T1000 (cell line): ENCODE data around the gene PROK2.

Experiments used
- DNase-seq: peaks from one replicate; lab custom pipeline; 2025; ENCODE audit warnings: mixed read lengths; lab: John Stamatoyannopoulos, UW

PROK2 gene

DNA sequence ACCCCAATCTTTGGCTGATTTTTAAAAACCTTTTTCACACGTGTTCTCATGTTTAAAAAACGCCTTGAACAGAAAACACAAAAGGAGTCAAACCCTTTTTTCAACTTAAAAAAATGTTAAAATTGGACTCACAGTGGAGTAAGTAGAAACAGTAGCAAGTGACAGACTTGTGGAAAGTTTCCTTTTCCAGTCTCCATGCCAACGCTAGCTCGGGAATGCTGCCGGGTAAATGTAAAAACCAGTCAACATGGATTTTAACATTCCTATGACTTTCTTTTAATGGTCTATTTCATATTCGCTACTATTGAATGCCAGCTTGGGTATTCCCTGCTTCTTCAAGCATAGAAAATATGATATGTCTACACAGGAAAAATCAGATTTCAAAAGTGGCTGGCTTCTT is 1.6 kb upstream of the PROK2 start:
- DNase-seq = no peak

DNA sequence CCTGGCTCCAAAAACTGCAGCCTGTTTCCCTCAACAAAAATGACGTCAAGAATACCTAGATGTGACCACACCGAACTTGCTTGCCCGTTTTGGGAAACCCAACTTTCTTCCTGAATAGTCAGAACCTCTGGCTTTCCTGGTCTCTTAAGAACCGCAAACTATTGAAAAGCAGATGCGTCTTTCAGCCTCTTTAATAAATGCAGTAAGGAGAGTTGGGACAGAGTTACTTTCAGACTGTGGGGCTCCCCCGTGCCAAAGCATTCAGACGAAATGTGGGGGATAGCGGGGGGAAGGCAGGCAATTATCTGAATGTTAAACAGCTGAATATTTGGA is 1.2 kb upstream of the PROK2 start:
- no peak for DNase-seq

DNA sequence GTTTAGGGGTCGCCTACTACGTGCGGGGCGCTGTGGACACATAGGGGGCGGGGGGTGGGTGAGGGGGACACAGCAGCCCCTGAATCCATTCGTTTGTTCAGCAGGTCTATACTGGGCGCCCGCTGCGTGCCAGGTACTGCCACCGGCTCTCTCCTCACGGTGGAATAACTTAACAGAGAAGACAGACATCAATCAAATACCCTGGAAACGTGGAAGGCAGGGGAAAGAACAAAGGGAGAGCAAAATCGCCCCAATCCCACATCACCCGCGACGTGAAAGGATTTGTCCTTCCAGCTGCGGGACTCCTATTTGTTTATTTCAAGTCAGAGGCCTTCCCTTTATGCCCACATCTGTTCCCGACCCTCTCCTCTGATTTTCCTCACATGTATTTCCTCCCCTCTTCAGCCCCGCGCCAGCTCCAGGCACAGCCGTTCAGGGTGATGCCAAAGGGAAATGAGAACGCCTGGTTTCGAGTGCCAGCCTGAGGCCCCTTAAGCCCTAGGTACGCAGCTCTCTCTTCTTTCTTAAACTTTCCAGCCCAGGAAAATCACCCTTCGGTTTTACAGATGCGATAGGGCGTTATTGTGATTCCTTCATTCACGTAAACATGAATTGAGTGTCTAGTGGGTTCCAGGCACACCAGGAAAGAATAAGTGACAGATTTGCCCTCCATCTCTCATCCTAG is 726 bp upstream of the PROK2 start:
- DNase-seq = no peak

DNA sequence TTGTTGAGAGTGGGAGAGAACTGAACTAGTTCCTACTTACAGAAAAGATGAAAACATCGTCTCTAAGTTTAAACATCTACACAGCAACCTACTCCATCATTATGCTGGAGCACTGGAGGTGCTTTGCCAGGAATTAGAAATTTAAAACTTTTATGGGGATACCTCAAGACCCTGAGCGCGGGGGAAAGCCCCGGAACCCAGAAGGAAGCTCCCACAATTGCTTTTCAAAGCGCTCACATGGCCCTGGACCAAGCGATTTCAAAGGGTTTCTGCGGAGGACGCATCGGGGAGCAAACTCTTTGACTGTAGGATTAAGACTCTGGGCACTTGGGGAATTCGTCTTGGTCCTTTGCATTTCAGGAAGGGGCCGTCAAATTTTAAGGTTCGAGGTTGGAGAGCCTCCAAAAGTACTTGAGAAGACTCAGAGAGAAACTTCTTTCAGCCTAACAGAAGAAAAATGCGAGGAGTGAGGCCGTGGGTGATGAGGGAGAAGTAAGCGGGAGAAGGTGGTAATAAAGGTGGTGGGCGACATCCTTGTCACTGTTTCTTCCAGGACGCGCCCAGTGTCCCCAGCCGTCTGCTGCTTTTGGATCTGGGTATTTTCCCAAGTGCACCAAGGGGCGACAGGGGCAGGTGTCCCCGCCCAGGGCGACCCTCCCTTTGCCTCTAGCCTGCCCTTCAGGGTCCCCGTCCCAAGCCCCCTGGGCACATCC is 591 bp downstream of the PROK2 start:
- DNase-seq = no peak

DNA sequence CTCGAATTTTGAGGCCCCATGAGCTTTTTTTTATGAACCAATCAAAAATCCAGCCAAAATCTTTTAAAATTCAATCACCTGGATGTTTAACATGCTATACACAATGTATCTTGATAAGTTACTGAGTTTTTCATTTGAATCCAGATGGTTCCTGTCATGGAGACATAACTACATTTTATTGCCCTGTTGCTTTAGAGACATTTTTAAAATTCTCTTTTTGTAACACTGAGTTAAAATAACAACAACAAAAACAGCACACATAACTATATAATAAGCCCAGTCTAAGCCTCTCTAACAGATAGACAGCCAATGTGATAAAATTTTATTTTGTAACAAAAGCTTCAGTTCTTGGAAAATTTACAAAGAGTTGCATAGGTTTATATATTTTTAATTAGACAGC is 1.8 kb downstream of the PROK2 start:
- no peak for DNase-seq

DNA sequence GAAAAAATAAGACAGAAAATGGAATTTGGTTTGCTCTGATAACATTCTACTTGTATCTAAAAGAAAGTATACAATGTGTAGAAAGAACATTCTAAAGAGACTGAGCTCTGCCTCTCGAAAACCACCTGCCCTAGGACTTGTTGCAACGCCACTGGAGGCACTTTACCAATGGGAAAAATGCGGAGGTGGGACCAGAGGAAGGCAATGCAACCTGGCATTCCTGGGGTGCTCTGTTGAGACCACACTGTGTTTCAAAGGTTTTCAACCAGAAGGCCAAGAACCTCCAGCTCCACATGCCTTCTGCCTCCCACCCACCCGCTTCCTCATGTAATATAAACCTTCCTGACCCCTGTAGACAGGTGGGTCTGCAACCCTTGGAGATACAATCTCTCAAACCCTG is 4.5 kb downstream of the PROK2 start:
- DNase-seq = no peak

DNA sequence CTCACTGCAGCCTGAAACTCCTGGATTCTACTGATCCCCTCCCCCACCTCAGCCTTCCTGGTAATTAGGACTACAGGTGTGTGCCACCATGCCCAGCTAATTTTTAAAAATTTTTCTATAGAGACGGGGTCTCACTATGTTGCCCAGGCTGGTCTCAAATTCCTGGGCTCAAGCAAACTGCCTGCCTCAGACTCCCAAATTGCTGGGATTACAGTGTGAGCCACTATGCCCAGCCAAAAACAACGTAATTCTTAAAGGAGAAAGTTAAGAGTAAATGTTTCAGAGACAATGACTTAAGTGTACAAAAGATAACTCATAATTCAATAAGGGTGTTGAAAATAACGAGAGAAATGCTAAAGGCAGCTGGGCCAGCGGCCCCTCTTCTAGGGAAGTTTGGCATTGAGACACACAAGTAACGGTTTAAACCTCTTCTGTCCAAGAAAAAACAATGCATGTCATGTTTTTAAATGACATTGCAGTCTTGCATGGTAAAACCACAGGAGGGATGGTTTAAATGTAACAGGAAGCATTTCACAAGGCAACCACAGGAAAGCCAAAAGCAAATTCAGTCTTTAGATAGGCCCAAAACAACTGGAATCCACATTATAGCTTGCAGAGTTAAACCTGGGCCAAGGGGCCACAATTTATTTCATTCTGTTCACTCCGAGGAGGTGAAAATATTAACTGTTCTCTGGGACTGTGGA is 5.1 kb downstream of the PROK2 start:
- DNase-seq = no peak

DNA sequence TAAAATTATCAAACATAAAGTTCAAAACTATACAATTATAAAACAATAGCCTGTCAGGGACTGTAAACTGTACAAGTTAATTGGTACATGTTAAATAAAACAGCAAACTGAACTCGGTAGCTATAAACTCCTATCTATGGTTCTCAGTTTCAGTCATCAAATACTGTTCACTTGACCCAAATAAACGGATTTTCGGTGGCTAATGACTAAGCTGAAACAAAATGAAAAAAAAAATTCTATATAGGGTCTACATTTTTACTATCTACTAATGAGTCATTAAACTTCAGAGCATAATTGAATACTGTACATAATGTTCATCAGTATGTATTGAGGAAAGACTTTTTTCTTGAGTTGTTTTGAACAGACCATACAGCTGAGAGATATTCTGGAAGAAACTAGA is 6.6 kb downstream of the PROK2 start:
- no peak for DNase-seq

DNA sequence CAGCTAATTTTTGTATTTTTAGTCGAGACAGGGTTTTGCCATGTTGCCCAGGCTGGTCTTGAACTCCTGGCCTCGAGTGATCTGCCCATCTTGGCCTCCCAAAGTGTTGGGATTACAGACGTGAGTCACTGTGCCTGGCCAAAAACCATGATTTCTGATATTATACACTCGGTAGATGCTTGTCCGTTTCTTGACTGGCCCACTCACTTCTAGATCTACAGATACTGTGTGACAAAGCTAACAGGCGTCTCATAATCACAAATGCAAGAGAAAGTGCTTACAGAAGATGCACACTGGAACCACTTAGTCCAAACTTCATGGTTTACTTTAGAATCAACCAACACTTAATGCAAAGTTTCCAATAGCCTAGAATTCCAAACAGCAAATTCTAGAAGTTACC is 8.4 kb downstream of the PROK2 start:
- DNase-seq = no peak

DNA sequence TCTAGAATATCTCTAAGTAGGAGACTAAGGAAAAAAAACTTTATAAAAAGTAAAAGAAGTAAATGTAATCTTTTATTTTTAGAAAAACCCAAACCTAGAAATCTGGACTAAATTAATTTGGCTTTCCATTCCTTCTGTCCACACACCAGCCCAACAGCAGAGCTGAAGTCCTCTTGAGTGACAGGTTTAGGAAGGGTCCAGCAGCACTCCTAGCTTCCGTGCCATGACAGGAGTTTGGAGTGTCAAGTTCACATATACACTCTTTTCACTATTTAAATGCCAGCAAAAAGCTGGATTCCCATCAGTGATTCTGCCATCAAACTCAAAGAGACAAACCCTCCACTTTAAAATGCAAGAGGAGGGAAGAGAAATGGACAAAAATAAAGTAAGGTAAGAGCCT is 13.1 kb downstream of the PROK2 start:
- no peak for DNase-seq

DNA sequence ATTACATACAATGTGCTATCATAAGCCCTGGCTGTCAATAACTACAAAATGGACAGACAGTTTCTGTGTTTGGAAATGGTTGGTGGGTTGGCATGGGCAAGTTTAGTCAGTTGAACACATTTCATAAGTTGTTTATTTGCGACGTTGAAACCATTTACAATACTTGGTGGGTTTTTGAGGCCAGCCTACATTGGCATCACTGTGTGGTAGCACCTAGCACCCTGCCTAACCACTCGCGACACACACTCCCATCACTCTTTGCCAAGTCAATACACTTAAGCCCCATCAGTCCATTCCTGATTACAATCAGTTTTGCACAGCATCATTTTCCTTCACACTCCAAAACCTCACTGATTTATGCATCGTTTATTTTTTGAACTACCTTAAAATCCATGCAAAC is 13.8 kb downstream of the PROK2 start:
- DNase-seq = no peak

DNA sequence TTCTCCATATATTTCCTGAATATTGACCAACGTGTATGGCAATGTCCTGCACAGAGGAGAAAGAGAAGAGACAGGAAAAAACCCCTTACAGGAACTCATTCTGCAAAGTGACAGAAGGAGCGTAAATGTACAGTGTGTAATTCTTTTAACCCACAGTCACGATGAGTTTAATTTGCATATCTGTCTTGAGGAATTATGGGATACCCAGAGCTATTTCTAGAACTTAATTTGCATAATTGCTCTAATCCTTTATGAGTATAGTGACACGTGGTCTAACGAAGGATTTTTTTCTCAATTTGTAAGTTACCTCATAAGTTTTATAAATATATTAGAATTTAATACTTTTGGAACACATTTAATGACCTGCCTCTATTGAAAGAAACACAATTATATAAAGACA is 21.5 kb downstream of the PROK2 start:
- DNase-seq = no peak

DNA sequence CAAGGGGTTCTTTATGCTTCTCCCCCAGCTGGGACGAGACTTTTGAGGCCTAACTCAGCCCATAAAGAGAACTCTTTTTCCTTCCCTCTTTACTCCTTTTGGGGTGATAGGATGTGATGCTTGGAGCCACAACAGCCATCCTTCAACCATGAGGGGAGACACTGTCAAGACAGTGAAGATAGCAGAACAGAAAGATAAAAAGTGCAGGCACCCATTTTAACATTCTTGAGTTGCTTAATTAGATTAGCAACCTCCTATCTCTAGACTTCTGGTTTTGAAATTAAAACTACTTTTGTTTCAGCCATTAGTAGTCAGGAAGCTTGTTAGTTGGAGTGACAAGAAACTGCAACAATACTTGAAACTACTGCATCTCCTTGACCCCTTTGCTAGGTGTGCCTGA is 24.8 kb downstream of the PROK2 start:
- no peak for DNase-seq

DNA sequence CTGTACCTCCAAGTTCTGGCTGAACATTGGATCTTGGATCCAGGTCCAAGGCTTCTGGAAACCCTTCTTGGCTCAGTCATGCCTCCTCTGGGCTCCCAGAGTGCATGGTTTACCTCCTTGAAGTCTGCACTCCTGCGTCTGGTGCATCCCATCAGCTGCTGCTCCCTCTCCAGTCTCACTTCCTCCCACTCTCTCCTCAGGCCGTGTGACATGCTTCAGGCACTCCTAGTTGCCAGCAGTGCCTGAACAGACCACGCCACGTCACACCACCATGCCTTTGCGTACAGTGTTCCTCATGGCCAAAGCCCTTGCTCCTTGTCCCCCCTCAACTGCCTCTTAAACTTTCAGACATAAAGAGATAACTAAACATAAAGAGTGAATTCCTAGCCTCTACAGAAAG is 25.5 kb downstream of the PROK2 start:
- no peak for DNase-seq

DNA sequence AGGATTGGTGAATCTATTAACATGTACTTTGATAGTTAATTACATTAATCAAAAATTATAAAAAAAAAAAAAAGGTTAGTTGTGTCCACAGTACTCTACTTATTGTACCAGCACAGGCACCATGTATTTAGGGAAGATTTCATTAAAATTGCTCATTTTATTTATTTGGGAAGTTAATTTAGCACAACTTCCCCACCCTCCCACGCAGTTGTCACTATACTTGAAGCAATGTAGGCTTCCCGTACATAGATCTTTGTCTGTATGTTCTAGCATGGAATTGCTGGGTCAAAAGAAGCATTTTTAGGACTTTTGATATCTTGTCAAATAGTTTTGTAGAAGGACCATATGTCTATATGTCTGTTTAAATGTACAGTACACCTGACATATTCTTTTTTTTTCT is 26.9 kb downstream of the PROK2 start:
- DNase-seq = no peak

DNA sequence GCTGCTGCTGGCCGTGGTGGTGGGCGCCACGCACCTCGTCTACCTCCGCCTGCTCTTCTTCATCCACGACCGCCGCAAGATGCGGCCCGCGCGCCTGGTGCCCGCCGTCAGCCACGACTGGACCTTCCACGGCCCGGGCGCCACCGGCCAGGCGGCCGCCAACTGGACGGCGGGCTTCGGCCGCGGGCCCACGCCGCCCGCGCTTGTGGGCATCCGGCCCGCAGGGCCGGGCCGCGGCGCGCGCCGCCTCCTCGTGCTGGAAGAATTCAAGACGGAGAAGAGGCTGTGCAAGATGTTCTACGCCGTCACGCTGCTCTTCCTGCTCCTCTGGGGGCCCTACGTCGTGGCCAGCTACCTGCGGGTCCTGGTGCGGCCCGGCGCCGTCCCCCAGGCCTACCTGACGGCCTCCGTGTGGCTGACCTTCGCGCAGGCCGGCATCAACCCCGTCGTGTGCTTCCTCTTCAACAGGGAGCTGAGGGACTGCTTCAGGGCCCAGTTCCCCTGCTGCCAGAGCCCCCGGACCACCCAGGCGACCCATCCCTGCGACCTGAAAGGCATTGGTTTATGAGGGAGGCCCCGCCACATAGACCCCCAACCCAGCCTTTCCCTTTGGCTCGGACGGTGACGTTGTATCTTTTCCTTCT is 30.2 kb downstream of the PROK2 start:
- no peak for DNase-seq

DNA sequence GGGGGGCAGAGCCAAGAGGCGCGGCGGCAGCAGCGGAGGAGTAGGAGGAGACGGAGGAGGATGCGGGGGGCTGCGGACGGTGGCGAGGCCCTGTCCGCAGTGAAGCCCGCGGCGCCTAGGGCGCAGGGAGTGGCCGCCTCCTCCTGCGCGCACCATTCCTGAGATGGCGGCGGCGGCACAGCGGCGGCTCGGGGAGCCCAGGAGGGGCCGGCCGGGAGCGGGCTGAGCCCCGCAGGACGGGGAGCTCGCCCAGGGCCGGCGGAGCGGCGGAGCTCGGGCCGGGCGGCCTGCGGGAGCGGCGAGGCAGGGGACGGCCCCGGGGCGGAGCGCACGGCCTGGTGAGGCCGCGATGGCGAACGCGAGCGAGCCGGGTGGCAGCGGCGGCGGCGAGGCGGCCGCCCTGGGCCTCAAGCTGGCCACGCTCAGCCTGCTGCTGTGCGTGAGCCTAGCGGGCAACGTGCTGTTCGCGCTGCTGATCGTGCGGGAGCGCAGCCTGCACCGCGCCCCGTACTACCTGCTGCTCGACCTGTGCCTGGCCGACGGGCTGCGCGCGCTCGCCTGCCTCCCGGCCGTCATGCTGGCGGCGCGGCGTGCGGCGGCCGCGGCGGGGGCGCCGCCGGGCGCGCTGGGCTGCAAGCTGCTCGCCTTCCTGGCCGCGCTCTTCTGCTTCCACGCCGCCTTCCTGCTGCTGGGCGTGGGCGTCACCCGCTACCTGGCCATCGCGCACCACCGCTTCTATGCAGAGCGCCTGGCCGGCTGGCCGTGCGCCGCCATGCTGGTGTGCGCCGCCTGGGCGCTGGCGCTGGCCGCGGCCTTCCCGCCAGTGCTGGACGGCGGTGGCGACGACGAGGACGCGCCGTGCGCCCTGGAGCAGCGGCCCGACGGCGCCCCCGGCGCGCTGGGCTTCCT is 31.0 kb downstream of the PROK2 start, which contains the start of gene GPR27:
TSS of gene GPR27 (plus strand) at position 155 of the 909 bp plus-strand sequence. CDS start at position 350, 195 bp downstream.
- peak; percentile 25 for DNase-seq

DNA sequence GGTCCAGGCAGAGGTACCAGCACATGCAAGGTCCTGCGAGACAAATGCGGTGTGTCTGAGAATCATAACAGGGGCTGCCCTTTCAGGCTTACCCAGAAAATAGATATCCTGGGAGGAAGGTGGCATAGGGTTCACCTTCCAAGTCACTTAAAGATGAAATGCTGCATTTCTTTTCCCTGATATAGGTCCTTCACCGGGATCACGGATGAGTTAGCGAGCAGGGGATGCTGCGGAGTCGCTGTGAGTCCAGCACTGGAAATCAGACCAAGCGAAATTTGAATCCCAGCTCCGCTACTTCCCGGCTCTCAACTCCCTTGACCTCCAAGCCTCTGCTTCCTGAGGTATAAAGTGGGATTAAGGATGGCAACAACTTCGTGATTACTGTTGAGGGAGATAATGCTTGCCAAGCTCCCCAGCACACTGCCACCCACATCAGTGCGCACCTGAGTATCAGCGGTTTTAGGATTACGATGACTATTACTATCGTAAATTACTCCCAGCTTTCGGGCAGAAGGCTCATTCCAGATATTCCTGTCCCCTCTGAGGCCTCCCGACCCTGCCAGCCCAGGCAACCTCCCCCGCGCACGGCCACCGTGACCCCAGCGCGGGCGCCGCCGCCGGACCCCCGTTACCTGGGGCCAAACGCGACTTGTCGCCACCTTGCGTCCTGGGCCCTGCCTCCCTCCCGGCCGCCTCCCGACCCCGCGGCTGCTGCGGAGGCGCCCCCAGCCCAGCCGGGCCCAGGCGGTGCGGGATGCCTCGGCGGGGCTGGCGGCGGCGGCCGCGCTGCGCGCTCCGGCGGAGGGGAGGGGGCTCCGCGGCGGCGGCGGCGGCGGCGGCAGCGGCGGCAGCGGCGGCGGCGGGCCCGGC is 31.9 kb downstream of the PROK2 start:
- no peak for DNase-seq

DNA sequence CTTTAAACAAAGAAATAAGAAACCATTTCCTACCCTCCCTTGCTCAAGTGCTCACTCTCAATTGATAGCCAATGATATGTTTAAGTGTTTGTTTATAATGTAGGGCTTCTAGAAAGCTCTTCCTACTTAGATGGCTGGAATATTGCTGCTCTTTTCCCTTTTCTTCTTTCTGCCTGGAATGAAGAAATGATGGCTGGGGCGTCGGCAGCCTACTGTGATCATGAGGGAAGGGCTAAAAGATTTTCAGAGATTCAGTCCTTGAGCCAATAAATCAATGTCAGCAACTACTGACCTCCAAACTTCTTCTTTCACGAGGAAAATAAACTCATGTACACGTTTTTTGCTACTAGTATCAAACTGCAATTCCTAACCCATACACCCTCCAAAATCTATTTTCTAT is 33.3 kb downstream of the PROK2 start:
- no peak for DNase-seq

DNA sequence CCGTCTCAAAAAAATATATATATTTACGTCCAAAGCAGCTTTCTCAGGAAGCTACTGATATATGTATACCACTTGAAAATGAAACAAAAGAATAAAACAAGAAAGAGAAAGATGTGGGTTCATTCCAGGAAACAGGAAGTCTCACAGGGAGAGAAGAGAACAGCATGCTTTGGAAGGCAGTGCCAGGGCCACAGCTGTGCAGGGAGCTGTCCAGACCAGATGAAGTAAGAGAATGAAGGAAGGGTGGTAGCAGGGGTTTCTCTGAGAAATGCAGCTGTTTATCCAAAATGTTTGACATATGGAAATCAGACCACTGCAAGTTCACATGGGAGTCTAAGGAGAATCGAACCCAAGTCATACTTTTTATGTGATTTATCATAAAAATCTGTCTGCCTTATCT is 40.2 kb downstream of the PROK2 start:
- no peak for DNase-seq

DNA sequence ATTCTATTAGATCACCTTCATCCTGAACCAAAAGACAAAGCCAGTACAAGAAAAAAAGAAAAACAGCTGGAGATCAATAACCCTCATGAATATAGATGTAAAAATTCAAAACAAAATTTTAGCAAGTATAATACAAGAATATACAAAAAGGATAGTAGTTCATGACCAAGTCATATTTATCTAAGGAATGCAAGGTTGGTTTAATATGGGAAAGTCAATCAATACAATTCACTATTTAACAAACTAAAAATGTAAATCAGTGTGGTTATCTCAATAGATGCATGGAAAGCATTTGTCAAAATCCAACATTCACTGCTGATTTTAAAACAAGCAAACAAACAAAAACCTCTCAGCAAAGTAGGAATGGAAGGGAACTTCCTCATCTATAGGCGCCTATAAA is 42.3 kb downstream of the PROK2 start:
- no peak for DNase-seq
